GM21447 (cell line): Measurements from ENCODE around the gene STAC3.

Experiments
- ATAC-seq: cut with Tn5 transposase; IDR thresholded peaks from one replicate; pipeline ENCODE4 v1.9.1; 2021; ENCODE audit not compliant: unreplicated experiment

STAC3 gene

GRCh38 chr12:57195611-57196371 is 55.2 kb downstream of the STAC3 start:
- ATAC-seq, result no peak

DNA sequence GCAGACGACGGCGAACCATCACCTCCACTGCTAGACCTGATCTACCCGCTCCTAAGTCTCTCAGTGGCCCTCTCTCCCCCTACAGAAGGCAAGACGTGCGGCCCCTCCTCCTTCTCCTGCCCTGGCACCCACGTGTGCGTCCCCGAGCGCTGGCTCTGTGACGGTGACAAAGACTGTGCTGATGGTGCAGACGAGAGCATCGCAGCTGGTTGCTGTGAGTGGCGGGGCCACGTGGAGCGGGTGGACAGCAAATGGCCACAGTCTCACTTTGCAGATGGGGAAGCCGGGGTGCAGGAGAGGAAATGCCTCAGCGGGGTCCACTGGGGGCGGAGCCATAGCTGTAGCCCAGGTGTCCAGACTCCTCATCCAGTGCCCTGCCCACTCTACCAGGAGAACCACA is 55.8 kb downstream of the STAC3 start:
- no peak for ATAC-seq

DNA sequence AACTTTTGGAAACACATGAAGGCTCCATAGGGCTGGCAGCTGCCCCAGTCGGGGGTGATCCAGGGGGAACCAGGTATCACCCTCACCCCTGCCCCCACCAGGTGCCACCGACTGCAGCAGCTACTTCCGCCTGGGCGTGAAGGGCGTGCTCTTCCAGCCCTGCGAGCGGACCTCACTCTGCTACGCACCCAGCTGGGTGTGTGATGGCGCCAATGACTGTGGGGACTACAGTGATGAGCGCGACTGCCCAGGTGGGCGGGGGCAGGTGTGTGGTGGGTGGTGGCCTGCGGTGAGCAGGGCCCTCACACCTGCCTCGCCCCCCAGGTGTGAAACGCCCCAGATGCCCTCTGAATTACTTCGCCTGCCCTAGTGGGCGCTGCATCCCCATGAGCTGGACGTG is 56.7 kb downstream of the STAC3 start:
- ATAC-seq, result no peak

DNA sequence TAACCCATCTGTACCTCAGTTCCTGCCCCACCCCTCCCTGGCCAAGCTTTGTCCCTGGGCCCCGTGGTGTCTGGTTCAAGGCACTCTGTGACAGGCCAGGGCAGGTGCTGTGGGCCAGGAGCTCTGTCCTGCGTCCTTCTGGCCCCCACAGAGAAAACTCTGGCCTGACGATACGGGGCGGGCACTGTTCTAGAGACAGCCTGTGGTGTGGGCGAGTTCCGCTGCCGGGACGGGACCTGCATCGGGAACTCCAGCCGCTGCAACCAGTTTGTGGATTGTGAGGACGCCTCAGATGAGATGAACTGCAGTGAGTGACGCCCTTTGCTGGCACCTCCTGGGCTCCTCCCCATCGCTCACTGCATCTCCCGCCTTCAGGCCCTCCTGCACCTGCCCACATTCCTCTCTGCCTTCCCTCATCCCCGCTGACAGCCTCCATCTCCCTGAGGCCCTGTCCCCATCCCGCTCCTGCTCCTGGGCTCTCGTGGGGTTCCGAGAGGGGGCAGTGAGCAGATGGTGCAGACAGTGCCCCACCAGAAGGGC is 57.2 kb downstream of the STAC3 start:
- ATAC-seq, result no peak
